SK-N-SH treated with all-trans-retinoic acid at 6 μM for 48 hours (cell line): ENCODE results near the gene SMIM41.

ENCODE experiments used
- ATAC-seq: fragments of 200-7000 bp; cut with Tn5 transposase; 3 replicates; pipeline ENCODE4 v1.9.1; 2020; ENCODE audit warnings: mild to moderate bottlenecking, moderate library complexity
- ARNTL ChIP-seq: fragments of 450-650 bp; formaldehyde crosslinking; IDR thresholded peaks from 2 replicates; pipeline ENCODE4 v1.5.0; 2020; ENCODE audit warnings: low read depth, mild to moderate bottlenecking, moderate library complexity, borderline replicate concordance
- CSDC2 ChIP-seq: fragments of 250-450 bp; sonication (Bioruptor Pico); IDR thresholded peaks from 2 replicates; pipeline ENCODE4 v1.5.0; 2020; ENCODE audit warnings: mild to moderate bottlenecking, moderate library complexity
- ESRRG ChIP-seq: fragments of 250-450 bp; sonication (Bioruptor Pico); IDR thresholded peaks from 2 replicates; pipeline ENCODE4 v1.6.1; 2021; ENCODE audit warnings: mild to moderate bottlenecking
- GLIS3 ChIP-seq: fragments of 250-450 bp; sonication (Bioruptor Pico); IDR thresholded peaks from 2 replicates; pipeline ENCODE4 v1.5.0; 2020; ENCODE audit warnings: mild to moderate bottlenecking, moderate library complexity
- ISL1 ChIP-seq: fragments of 250-450 bp; sonication (Bioruptor Pico); IDR thresholded peaks from 2 replicates; pipeline ENCODE4 v2.1.2; 2022; ENCODE audit warnings: mild to moderate bottlenecking, moderate library complexity
- OSR1 ChIP-seq: fragments of 250-450 bp; sonication (Bioruptor Pico); IDR thresholded peaks from 2 replicates; pipeline ENCODE4 v1.8.0; 2022; ENCODE audit warnings: moderate library complexity, mild to moderate bottlenecking, inconsistent platforms
- TCF4 ChIP-seq: fragments of 250-450 bp; sonication (Bioruptor Pico); IDR thresholded peaks from 2 replicates; pipeline ENCODE4 v1.8.0; 2021; ENCODE audit warnings: mild to moderate bottlenecking, moderate library complexity, borderline replicate concordance
- ZFP3 ChIP-seq: fragments of 250-450 bp; sonication (Bioruptor Pico); IDR thresholded peaks from 2 replicates; pipeline ENCODE4 v1.5.0; 2020; ENCODE audit warnings: mild to moderate bottlenecking, moderate library complexity
- ZFP30 ChIP-seq: fragments of 450-650 bp; formaldehyde crosslinking; IDR thresholded peaks from 2 replicates; pipeline ENCODE4 v1.5.0; 2022; ENCODE audit warnings: mild to moderate bottlenecking, moderate library complexity
- ZNF565 ChIP-seq: fragments of 450-650 bp; formaldehyde crosslinking; conservative IDR thresholded peaks from 2 replicates; pipeline ENCODE4 v1.5.0; 2020; ENCODE audit warnings: low read depth, mild to moderate bottlenecking, moderate library complexity
- ZNF70 ChIP-seq: fragments of 450-650 bp; formaldehyde crosslinking; IDR thresholded peaks from 2 replicates; pipeline ENCODE4 v1.5.0; 2020; ENCODE audit warnings: mild to moderate bottlenecking, moderate library complexity
- TF ChIP-seq, protein P1 (sequence below): fragments of 250-450 bp; sonication (Bioruptor Pico); IDR thresholded peaks from 2 replicates; pipeline ENCODE4 v1.8.0; 2020; ENCODE audit warnings: mild to moderate bottlenecking, moderate library complexity, borderline replicate concordance
- TF ChIP-seq, protein P2 (sequence below): fragments of 250-450 bp; sonication (Bioruptor Pico); IDR thresholded peaks from 2 replicates; pipeline ENCODE4 v1.8.0; 2021; ENCODE audit warnings: low read depth, mild to moderate bottlenecking, moderate library complexity, borderline replicate concordance
- TF ChIP-seq, protein P3 (sequence below): fragments of 250-450 bp; sonication (Bioruptor Pico); IDR thresholded peaks from 2 replicates; pipeline ENCODE4 v1.5.0; 2020; ENCODE audit warnings: mild to moderate bottlenecking, moderate library complexity
- TF ChIP-seq, protein P4 (sequence below): fragments of 250-450 bp; sonication (Bioruptor Pico); IDR thresholded peaks from 2 replicates; pipeline ENCODE4 v1.5.1; 2021; ENCODE audit warnings: mild to moderate bottlenecking, moderate library complexity
- TF ChIP-seq, protein P5 (sequence below): fragments of 250-450 bp; sonication (Bioruptor Pico); IDR thresholded peaks from 2 replicates; pipeline ENCODE4 v1.5.1; 2020; ENCODE audit warnings: low read depth, mild to moderate bottlenecking, moderate library complexity

SMIM41 gene

DNA sequence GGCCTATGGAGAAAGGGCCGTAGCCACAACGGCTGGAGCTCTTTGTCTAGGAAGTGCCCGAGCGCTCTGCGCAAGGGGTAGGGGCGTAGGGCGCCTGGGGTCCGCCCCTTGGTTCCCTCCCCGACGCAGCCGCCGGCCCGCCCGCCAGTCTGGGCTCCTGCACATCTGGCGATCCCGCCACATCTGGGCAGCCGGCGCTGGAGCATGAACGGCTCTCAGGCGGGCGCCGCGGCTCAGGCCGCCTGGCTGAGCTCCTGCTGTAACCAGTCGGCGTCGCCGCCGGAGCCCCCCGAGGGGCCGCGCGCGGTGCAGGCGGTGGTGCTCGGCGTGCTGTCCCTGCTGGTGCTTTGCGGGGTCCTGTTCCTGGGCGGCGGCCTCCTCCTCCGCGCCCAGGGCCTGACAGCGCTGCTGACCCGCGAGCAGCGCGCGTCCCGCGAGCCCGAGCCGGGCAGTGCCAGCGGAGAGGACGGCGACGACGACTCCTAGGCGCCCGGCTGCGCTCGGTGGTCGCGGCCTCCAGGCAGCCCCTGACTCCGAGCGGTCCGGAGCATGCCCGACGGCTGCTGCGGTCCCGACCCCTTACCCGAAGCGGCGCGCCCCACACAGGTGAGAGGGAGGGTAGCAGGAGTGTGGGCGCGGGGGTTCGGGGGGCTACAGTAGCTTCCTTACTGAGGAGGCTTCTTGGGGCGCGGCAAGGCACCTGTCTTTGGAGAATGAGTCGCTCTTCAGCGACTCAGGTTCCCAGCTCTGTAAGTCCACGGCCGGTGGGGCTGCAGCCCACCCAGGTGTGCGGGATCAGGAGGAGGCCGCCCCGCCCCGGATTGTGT lies at the start of gene SMIM41:
TSS of gene SMIM41 (plus strand) at position 129 of the 827 bp plus-strand sequence. CDS start at position 205, 76 bp downstream.
- ATAC-seq, result no peak
- TF ChIP-seq ARNTL (CRISPR knock-in tag), result no peak
- no peak for TF ChIP-seq ZNF70 (CRISPR knock-in tag)
- no peak for TF ChIP-seq OSR1
- TF ChIP-seq, protein P1, sequence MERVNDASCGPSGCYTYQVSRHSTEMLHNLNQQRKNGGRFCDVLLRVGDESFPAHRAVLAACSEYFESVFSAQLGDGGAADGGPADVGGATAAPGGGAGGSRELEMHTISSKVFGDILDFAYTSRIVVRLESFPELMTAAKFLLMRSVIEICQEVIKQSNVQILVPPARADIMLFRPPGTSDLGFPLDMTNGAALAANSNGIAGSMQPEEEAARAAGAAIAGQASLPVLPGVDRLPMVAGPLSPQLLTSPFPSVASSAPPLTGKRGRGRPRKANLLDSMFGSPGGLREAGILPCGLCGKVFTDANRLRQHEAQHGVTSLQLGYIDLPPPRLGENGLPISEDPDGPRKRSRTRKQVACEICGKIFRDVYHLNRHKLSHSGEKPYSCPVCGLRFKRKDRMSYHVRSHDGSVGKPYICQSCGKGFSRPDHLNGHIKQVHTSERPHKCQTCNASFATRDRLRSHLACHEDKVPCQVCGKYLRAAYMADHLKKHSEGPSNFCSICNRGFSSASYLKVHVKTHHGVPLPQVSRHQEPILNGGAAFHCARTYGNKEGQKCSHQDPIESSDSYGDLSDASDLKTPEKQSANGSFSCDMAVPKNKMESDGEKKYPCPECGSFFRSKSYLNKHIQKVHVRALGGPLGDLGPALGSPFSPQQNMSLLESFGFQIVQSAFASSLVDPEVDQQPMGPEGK (CRISPR knock-in tag), result no peak
- TF ChIP-seq ISL1, result no peak
- TF ChIP-seq, protein P2, sequence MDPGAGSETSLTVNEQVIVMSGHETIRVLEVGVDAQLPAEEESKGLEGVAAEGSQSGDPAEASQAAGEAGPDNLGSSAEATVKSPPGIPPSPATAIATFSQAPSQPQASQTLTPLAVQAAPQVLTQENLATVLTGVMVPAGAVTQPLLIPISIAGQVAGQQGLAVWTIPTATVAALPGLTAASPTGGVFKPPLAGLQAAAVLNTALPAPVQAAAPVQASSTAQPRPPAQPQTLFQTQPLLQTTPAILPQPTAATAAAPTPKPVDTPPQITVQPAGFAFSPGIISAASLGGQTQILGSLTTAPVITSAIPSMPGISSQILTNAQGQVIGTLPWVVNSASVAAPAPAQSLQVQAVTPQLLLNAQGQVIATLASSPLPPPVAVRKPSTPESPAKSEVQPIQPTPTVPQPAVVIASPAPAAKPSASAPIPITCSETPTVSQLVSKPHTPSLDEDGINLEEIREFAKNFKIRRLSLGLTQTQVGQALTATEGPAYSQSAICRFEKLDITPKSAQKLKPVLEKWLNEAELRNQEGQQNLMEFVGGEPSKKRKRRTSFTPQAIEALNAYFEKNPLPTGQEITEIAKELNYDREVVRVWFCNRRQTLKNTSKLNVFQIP (CRISPR knock-in tag), result no peak
- TF ChIP-seq, protein P3, sequence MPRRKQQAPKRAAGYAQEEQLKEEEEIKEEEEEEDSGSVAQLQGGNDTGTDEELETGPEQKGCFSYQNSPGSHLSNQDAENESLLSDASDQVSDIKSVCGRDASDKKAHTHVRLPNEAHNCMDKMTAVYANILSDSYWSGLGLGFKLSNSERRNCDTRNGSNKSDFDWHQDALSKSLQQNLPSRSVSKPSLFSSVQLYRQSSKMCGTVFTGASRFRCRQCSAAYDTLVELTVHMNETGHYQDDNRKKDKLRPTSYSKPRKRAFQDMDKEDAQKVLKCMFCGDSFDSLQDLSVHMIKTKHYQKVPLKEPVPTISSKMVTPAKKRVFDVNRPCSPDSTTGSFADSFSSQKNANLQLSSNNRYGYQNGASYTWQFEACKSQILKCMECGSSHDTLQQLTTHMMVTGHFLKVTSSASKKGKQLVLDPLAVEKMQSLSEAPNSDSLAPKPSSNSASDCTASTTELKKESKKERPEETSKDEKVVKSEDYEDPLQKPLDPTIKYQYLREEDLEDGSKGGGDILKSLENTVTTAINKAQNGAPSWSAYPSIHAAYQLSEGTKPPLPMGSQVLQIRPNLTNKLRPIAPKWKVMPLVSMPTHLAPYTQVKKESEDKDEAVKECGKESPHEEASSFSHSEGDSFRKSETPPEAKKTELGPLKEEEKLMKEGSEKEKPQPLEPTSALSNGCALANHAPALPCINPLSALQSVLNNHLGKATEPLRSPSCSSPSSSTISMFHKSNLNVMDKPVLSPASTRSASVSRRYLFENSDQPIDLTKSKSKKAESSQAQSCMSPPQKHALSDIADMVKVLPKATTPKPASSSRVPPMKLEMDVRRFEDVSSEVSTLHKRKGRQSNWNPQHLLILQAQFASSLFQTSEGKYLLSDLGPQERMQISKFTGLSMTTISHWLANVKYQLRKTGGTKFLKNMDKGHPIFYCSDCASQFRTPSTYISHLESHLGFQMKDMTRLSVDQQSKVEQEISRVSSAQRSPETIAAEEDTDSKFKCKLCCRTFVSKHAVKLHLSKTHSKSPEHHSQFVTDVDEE, result no peak
- TF ChIP-seq ZFP3 (CRISPR knock-in tag), result no peak
- TF ChIP-seq, protein P4, sequence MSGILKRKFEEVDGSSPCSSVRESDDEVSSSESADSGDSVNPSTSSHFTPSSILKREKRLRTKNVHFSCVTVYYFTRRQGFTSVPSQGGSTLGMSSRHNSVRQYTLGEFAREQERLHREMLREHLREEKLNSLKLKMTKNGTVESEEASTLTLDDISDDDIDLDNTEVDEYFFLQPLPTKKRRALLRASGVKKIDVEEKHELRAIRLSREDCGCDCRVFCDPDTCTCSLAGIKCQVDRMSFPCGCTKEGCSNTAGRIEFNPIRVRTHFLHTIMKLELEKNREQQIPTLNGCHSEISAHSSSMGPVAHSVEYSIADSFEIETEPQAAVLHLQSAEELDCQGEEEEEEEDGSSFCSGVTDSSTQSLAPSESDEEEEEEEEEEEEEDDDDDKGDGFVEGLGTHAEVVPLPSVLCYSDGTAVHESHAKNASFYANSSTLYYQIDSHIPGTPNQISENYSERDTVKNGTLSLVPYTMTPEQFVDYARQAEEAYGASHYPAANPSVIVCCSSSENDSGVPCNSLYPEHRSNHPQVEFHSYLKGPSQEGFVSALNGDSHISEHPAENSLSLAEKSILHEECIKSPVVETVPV (CRISPR knock-in tag), result no peak
- TF ChIP-seq ZNF565 (CRISPR knock-in tag), result no peak

DNA sequence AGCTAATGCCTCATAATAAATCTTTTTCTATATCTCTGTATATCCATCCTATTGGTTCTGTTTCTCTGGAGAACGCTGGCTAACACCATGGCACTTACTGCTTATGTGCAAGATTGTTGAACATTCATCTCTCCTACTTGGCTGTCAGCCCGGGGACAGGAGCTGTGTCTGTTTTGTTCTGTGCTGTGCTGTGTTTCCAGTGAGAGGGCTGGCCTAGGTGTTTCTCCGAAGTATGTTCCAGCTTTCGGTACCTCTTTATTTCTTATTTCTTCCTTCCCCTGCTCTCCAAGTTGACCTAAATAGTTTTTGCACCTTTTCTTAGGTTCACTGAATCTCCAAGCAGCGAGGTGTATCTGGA lies 47.1 kb upstream of the SMIM41 start:
- TF ChIP-seq ZNF70 (CRISPR knock-in tag) (peak; percentile 17; the same call in 1 of the 2 replicates), ISL1 (0 out of 2 replicates have a peak, but pooled peaks have one; percentile 6), ZNF565 (CRISPR knock-in tag) (no peak), ESRRG (CRISPR knock-in tag) (no peak)
- TF ChIP-seq, protein P3, result no peak
- ATAC-seq, result peak; percentile 61

DNA sequence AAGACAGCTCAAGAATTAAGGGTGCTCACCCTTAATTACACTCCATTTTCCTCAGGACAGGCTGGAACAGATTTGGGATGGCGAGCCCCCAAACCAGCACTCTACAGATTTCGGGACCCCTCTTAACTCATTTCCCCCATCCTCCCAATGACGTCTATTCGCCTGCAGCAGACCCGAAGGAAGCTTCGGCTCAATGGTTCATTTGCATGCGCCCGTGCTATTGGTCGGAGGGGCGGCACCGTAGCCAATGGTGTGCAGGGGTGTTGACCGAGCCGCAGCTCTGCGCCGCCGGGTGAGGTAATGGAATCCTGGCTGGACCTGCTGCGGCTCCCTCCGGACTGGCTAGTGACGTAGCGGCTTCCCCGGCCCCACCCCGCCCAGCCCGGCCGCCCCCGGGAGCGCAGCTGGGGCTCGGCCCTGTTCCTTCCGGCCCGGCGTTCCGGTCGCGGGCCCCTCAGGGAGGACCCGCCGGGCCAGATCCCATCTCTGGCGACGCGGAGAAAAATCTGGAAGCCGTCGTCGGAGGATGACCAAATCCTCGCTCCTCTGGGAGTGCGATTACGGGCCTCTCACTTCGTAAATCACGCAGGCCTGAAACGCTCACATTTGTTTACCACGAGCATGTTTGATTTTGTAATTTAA lies 46.6 kb upstream of the SMIM41 start:
- ATAC-seq, result peak; percentile 95

More for the DNA sequence above, 46.6 kb upstream of the SMIM41 start:
- TF ChIP-seq, protein P1 (CRISPR knock-in tag), result 0 out of 2 replicates have a peak, but pooled peaks have one; percentile 9
- TF ChIP-seq ZNF565 (CRISPR knock-in tag) (no peak), TCF4 (CRISPR knock-in tag) (0 out of 2 replicates have a peak, but pooled peaks have one; percentile 34), ZFP30 (CRISPR knock-in tag) (no peak), GLIS3 (CRISPR knock-in tag) (0 out of 2 replicates have a peak, but pooled peaks have one; percentile 43), CSDC2 (CRISPR knock-in tag) (peak; percentile 39; the same call in 1 of the 2 replicates)
- TF ChIP-seq, protein P5, sequence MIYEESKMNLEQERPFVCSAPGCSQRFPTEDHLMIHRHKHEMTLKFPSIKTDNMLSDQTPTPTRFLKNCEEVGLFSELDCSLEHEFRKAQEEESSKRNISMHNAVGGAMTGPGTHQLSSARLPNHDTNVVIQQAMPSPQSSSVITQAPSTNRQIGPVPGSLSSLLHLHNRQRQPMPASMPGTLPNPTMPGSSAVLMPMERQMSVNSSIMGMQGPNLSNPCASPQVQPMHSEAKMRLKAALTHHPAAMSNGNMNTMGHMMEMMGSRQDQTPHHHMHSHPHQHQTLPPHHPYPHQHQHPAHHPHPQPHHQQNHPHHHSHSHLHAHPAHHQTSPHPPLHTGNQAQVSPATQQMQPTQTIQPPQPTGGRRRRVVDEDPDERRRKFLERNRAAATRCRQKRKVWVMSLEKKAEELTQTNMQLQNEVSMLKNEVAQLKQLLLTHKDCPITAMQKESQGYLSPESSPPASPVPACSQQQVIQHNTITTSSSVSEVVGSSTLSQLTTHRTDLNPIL (CRISPR knock-in tag), result 0 out of 2 replicates have a peak, but pooled peaks have one; percentile 25
- TF ChIP-seq, protein P3, result peak; percentile 56; the same call in 1 of the 2 replicates
